OCI-LY3 (cell line): ENCODE data around the gene JARID2.

Source experiments
- H2AFZ ChIP-seq: fragments of 200-600, 300-600 bp; shearing (Covaris generic); 2 replicates; pipeline ENCODE4 v1.6.0; 2014; ENCODE audit warnings: antibody characterized with exemption, low read depth, low read length
- H3K27ac ChIP-seq: fragments of 200-600, 300-600 bp; sonication (generic); 2 replicates; pipeline ENCODE4 v1.5.1; 2014; ENCODE audit warnings: mild to moderate bottlenecking, low read length, moderate library complexity, mixed read lengths
- H3K27me3 ChIP-seq: fragments of 200-600, 300-600 bp; sonication (generic); 2 replicates; pipeline ENCODE4 v1.6.1; 2014; ENCODE audit warnings: low read depth, low read length, mixed read lengths
- H3K36me3 ChIP-seq: fragments of 200-600, 300-600 bp; sonication (generic); replicated peaks from 2 replicates; pipeline ENCODE3; 2014; ENCODE audit warnings: low read depth, low read length, mixed read lengths
- H3K4me1 ChIP-seq: fragments of 300-600, 200-600 bp; sonication (generic); 2 replicates; pipeline ENCODE4 v1.6.1; 2014; ENCODE audit warnings: low read length, mixed read lengths
- H3K4me2 ChIP-seq: fragments of 200-600, 300-600 bp; sonication (generic); 2 replicates; pipeline ENCODE4 v1.6.1; 2014; ENCODE audit warnings: low read length, mixed read lengths
- H3K4me3 ChIP-seq: fragments of 300-600, 200-600 bp; sonication (generic); 2 replicates; pipeline ENCODE4 v1.5.1; 2014; ENCODE audit warnings: antibody characterized with exemption, mild to moderate bottlenecking, low read length, moderate library complexity
- H3K79me2 ChIP-seq: fragments of 300-600, 200-600 bp; shearing (Covaris generic); 2 replicates; pipeline ENCODE4 v1.6.1; 2014; ENCODE audit warnings: mild to moderate bottlenecking, low read length, mixed read lengths
- H3K9ac ChIP-seq: fragments of 300-600, 200-600 bp; shearing (Covaris generic); 2 replicates; pipeline ENCODE4 v1.6.0; 2014; ENCODE audit warnings: mild to moderate bottlenecking, low read length, moderate library complexity
- H3K9me3 ChIP-seq: fragments of 200-600, 300-600 bp; shearing (Covaris generic); 2 replicates; pipeline ENCODE4 v1.6.1; 2014; ENCODE audit warnings: low read length, mixed read lengths; ENCODE audit not compliant: insufficient read depth
- H4K20me1 ChIP-seq: fragments of 200-600, 300-600 bp; sonication (generic); 2 replicates; pipeline ENCODE4 v1.6.1; 2016; ENCODE audit warnings: low read length, mixed read lengths; ENCODE audit not compliant: insufficient read depth
- CTCF ChIP-seq: fragments of 200-600, 300-600 bp; sonication (generic); IDR thresholded peaks from 2 replicates; pipeline ENCODE4 v1.5.1; 2014; ENCODE audit warnings: antibody characterized with exemption, low read length, low read depth
- EZH2phosphoT487 ChIP-seq: fragments of 200-600 bp; shearing (Covaris generic); IDR thresholded peaks from 2 replicates; pipeline ENCODE4 v1.6.1; 2018; ENCODE audit warnings: antibody characterized with exemption, mixed run types, low read depth

The JARID2 gene

DNA sequence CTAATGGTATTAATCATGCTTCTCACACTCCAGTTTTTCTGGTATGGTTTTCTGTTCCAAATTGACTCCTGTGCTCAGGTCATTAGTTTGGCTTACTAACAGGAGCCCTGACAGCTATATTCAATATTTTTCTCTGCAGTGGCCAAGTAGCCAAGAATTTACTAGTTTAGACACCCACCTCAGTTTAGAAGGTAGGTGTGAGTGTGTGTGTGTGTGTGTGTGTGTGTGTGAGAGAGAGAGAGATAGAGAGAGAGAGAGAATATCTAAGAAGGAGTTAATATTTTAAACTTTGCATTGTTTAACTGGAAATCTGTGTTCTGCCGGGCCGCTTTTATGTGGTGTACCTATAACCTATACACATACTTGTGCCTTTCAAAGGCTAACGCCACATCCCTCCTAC, 18.5 kb downstream of the JARID2 start:
- Histone ChIP-seq H2AFZ (no peak overlapping the region), H3K27ac (peak overlapping the region; percentile 29; the same call in 1 of the 2 replicates), H3K27me3 (no peaks in the 10 kb centered on the region), H3K4me1 (peaks cover 74% of the 10 kb centered on the region), H3K9ac (peak overlapping the region; percentile 52), H3K4me2 (peak overlapping the region; percentile 92), H3K4me3 (peak overlapping the region; percentile 63), H4K20me1 (peaks cover 73% of the 10 kb centered on the region), H3K9me3 (no peaks in the 10 kb centered on the region), H3K79me2 (peaks cover 100% of the 10 kb centered on the region), H3K36me3 (peaks cover 2% of the 10 kb centered on the region)
- TF ChIP-seq CTCF, result no peak
- no peak for TF ChIP-seq EZH2phosphoT487

- no peaks in the 10 kb centered on the region for H3K27me3 ChIP-seq
- H3K79me2 ChIP-seq, result peaks cover 100% of the 10 kb centered on the region
- peak overlapping the region; percentile 52 for H3K9ac ChIP-seq
- H3K36me3 ChIP-seq, result peaks cover 2% of the 10 kb centered on the region
- TF ChIP-seq CTCF, result no peak
- no peak for TF ChIP-seq EZH2phosphoT487
- H4K20me1 ChIP-seq, result peaks cover 74% of the 10 kb centered on the region
- H2AFZ ChIP-seq, result no peak overlapping the region
- H3K4me1 ChIP-seq, result peaks cover 67% of the 10 kb centered on the region
- peak overlapping the region; percentile 63 for H3K4me3 ChIP-seq
- peak overlapping the region; percentile 92 for H3K4me2 ChIP-seq
- no peaks in the 10 kb centered on the region for H3K9me3 ChIP-seq
- H3K27ac ChIP-seq, result peak overlapping the region; percentile 29
These were observed 19.3 kb downstream of the JARID2 start for GRCh38 chr6:15264902-15265761.

DNA sequence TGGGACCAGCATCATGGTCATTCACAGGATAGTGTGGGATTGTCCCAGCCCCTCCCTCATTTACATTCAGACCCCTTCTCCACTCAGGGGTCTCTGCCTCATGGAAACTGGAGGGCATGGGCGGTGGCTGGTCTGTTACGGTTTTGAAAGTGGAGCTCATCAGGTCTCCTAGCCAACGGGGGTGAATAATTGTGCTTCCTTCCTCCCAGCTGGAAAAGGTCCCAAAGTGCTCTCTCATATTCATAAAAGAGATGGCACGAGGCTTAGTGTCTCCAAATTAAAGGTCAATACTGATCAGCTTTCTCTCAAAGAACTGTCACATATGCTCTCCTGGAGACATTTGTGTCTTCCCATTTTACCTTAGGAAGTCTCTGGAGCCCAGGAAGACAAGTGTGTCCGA, 19.9 kb downstream of the JARID2 start:
- Histone ChIP-seq H3K9ac (peak overlapping the region; percentile 52), H3K9me3 (no peaks in the 10 kb centered on the region), H3K27ac (peak overlapping the region; percentile 29), H3K79me2 (peaks cover 100% of the 10 kb centered on the region), H3K4me3 (peak overlapping the region; percentile 63), H3K4me1 (peaks cover 61% of the 10 kb centered on the region), H2AFZ (no peak overlapping the region), H3K27me3 (no peaks in the 10 kb centered on the region), H3K4me2 (peak overlapping the region; percentile 92), H3K36me3 (peaks cover 2% of the 10 kb centered on the region), H4K20me1 (peaks cover 71% of the 10 kb centered on the region)
- TF ChIP-seq CTCF (no peak), EZH2phosphoT487 (no peak)

GRCh38 chr6:15266423-15266996, 20.6 kb downstream of the JARID2 start:
- peaks cover 100% of the 10 kb centered on the region for H3K79me2 ChIP-seq
- H4K20me1 ChIP-seq, result peaks cover 75% of the 10 kb centered on the region
- H2AFZ ChIP-seq, result no peak overlapping the region
- peak overlapping the region; percentile 52 for H3K9ac ChIP-seq
- peaks cover 2% of the 10 kb centered on the region for H3K36me3 ChIP-seq
- peak overlapping the region; percentile 63; the same call in 1 of the 2 replicates for H3K4me3 ChIP-seq
- no peaks in the 10 kb centered on the region for H3K9me3 ChIP-seq
- peaks cover 59% of the 10 kb centered on the region for H3K4me1 ChIP-seq
- H3K27me3 ChIP-seq, result no peaks in the 10 kb centered on the region
- H3K27ac ChIP-seq, result no peak overlapping the region
- H3K4me2 ChIP-seq, result peak overlapping the region; percentile 92
- no peak for TF ChIP-seq CTCF
- no peak for TF ChIP-seq EZH2phosphoT487
